Astrocyte (in vitro differentiated cells and primary cell): ENCODE data around the gene SVOPL. TPM values are rescaled to one million over a fixed set of nuclear protein-coding genes. Genes with fewer than 3 reads are reported as not detected.
A peak's percentile ranks its signal among the peaks of the same experiment; 100 is the strongest.

ENCODE experiments used
- DNase-seq: peaks from one replicate; pipeline ENCODE4 v3.0.0-alpha.2; 2010; ENCODE audit warnings: low read depth
- FAIRE-seq: peaks from 2 replicates; lab custom pipeline; 2011; peaks lifted over from hg19 to GRCh38; lab: Jason Lieb, UNC
- H2AFZ ChIP-seq: 2 replicates; pipeline ENCODE4 v1.6.0; 2012; ENCODE audit warnings: low read depth, low read length, inconsistent platforms
- H3K27ac ChIP-seq: 2 replicates; pipeline ENCODE4 v1.5.1; 2011; ENCODE audit warnings: low read depth, low read length, inconsistent platforms
- H3K27me3 ChIP-seq: 2 replicates; pipeline ENCODE4 v1.6.0; 2011; ENCODE audit warnings: low read length, inconsistent platforms; ENCODE audit not compliant: insufficient read depth
- H3K36me3 ChIP-seq: 2 replicates; pipeline ENCODE4 v1.5.1; 2011; ENCODE audit warnings: low read length, inconsistent platforms; ENCODE audit not compliant: insufficient read depth
- H3K4me1 ChIP-seq: 2 replicates; pipeline ENCODE4 v1.5.1; 2011; ENCODE audit warnings: low read length, inconsistent platforms; ENCODE audit not compliant: insufficient read depth
- H3K4me2 ChIP-seq: 2 replicates; pipeline ENCODE4 v1.6.0; 2012; ENCODE audit warnings: low read length, inconsistent platforms
- H3K4me3 ChIP-seq: 2 replicates; pipeline ENCODE4 v1.5.1; 2011; ENCODE audit warnings: low read depth, mild to moderate bottlenecking, low read length, inconsistent platforms; ENCODE audit not compliant: insufficient read depth
- H3K79me2 ChIP-seq: 2 replicates; pipeline ENCODE4 v1.6.0; 2012; ENCODE audit warnings: mild to moderate bottlenecking, low read length, inconsistent platforms; ENCODE audit not compliant: insufficient read depth
- H3K9ac ChIP-seq: 2 replicates; pipeline ENCODE4 v1.6.0; 2012; ENCODE audit warnings: mild to moderate bottlenecking, low read length, inconsistent platforms
- H3K9me3 ChIP-seq: 2 replicates; pipeline ENCODE4 v1.5.1; 2012; ENCODE audit warnings: low read depth, mild to moderate bottlenecking, low read length, inconsistent platforms; ENCODE audit not compliant: insufficient read depth
- H4K20me1 ChIP-seq: 2 replicates; pipeline ENCODE4 v1.6.0; 2012; ENCODE audit warnings: low read length, inconsistent platforms; ENCODE audit not compliant: insufficient read depth
- H3K27ac Mint-ChIP-seq: one replicate; pipeline ENCODE4 v1.8.0; 2021; ENCODE audit warnings: mild to moderate bottlenecking, mixed read lengths; ENCODE audit not compliant: unreplicated experiment
- H3K27me3 Mint-ChIP-seq: one replicate; pipeline ENCODE4 v1.8.0; 2021; ENCODE audit warnings: low read depth, mixed read lengths; ENCODE audit not compliant: unreplicated experiment
- H3K36me3 Mint-ChIP-seq: one replicate; pipeline ENCODE4 v1.8.0; 2021; ENCODE audit warnings: low read depth, mixed read lengths; ENCODE audit not compliant: unreplicated experiment
- H3K4me1 Mint-ChIP-seq: one replicate; pipeline ENCODE4 v1.8.0; 2021; ENCODE audit warnings: low read depth, mixed read lengths; ENCODE audit not compliant: unreplicated experiment
- H3K4me3 Mint-ChIP-seq: one replicate; pipeline ENCODE4 v1.8.0; 2021; ENCODE audit warnings: mild to moderate bottlenecking, moderate library complexity, mixed read lengths; ENCODE audit not compliant: unreplicated experiment
- H3K9me3 Mint-ChIP-seq: one replicate; pipeline ENCODE4 v1.8.0; 2021; ENCODE audit warnings: mild to moderate bottlenecking, mixed read lengths; ENCODE audit not compliant: unreplicated experiment
- CTCF ChIP-seq: IDR thresholded peaks from 2 replicates; pipeline ENCODE4 v1.5.1; 2011; ENCODE audit warnings: low read depth, mild to moderate bottlenecking, inconsistent platforms, low read length, moderate library complexity; ENCODE audit not compliant: insufficient read depth
- EZH2 ChIP-seq: IDR thresholded peaks from 2 replicates; pipeline ENCODE4 v1.6.1; 2012; ENCODE audit warnings: mild to moderate bottlenecking, low read length, inconsistent platforms; ENCODE audit not compliant: insufficient read depth
- total RNA-seq: library from RNA; stranded (reverse); gene quantifications from 2 replicates; pipeline ENCODE4 v1.2.1, GENCODE V29; 2021

Gene SVOPL
- total RNA-seq, 1 donor from 2014 or later: 0.34 TPM

- Histone ChIP-seq H3K79me2 (no peaks in the 10 kb centered on the region), H3K9me3 (no peaks in the 10 kb centered on the region), H4K20me1 (no peaks in the 10 kb centered on the region), H3K9ac (no peak overlapping the region), H3K27me3 (no peaks in the 10 kb centered on the region), H3K4me3 (no peak overlapping the region), H3K36me3 (no peaks in the 10 kb centered on the region), H3K27ac (no peak overlapping the region), H3K4me2 (no peak overlapping the region), H2AFZ (no peak overlapping the region), H3K4me1 (no peaks in the 10 kb centered on the region)
- Mint-ChIP-seq H3K27me3 (no peaks in the 10 kb centered on the region), H3K4me1 (peaks cover 28% of the 10 kb centered on the region), H3K9me3 (peaks cover 4% of the 10 kb centered on the region), H3K4me3 (no peak overlapping the region), H3K27ac (peak overlapping the region; percentile 47), H3K36me3 (no peaks in the 10 kb centered on the region)
- no peak for DNase-seq
- TF ChIP-seq CTCF (no peak), EZH2 (no peak)
- no peak for FAIRE-seq
Measured at GRCh38 chr7:138603549-138604318, 97.4 kb downstream of the SVOPL start.

- H3K4me1 Mint-ChIP-seq: peaks cover 21% of the 10 kb centered on the region
- Histone ChIP-seq H4K20me1 (no peaks in the 10 kb centered on the region), H3K9me3 (no peaks in the 10 kb centered on the region), H3K9ac (no peak overlapping the region), H3K4me1 (no peaks in the 10 kb centered on the region), H3K4me2 (no peak overlapping the region), H3K27ac (no peak overlapping the region), H3K79me2 (no peaks in the 10 kb centered on the region), H3K4me3 (no peak overlapping the region), H3K27me3 (no peaks in the 10 kb centered on the region), H2AFZ (no peak overlapping the region), H3K36me3 (no peaks in the 10 kb centered on the region)
- peaks cover 4% of the 10 kb centered on the region for H3K9me3 Mint-ChIP-seq
- no peaks in the 10 kb centered on the region for H3K27me3 Mint-ChIP-seq
- FAIRE-seq (no peak), DNase-seq (no peak)
- H3K36me3 Mint-ChIP-seq: no peaks in the 10 kb centered on the region
- no peak overlapping the region for H3K4me3 Mint-ChIP-seq
- TF ChIP-seq CTCF (no peak), EZH2 (no peak)
- H3K27ac Mint-ChIP-seq: no peak overlapping the region
Measured at GRCh38 chr7:138602451-138602850, 98.7 kb downstream of the SVOPL start.

GRCh38 chr7:138595454-138595853 is 105.7 kb downstream of the SVOPL start:
- no peak for TF ChIP-seq CTCF
- TF ChIP-seq EZH2: no peak
- H3K79me2 ChIP-seq: no peaks in the 10 kb centered on the region
- no peak overlapping the region for H2AFZ ChIP-seq
- no peak overlapping the region for H3K27ac ChIP-seq
- no peaks in the 10 kb centered on the region for H3K36me3 Mint-ChIP-seq
- H4K20me1 ChIP-seq: no peaks in the 10 kb centered on the region
- no peaks in the 10 kb centered on the region for H3K4me1 ChIP-seq
- no peak for DNase-seq
- no peak overlapping the region for H3K4me2 ChIP-seq
- H3K27ac Mint-ChIP-seq: no peak overlapping the region
- no peak overlapping the region for H3K4me3 ChIP-seq
- H3K36me3 ChIP-seq: no peaks in the 10 kb centered on the region
- no peaks in the 10 kb centered on the region for H3K4me1 Mint-ChIP-seq
- no peaks in the 10 kb centered on the region for H3K9me3 Mint-ChIP-seq
- H3K9me3 ChIP-seq: no peaks in the 10 kb centered on the region
- FAIRE-seq: no peak
- no peak overlapping the region for H3K4me3 Mint-ChIP-seq
- no peaks in the 10 kb centered on the region for H3K27me3 Mint-ChIP-seq
- H3K9ac ChIP-seq: no peak overlapping the region
- H3K27me3 ChIP-seq: no peaks in the 10 kb centered on the region
